Natural killer cell treated with Interleukin-12 subunit alpha and Interleukin-12 subunit beta and Interleukin-15 and Interleukin-18, amount 100 ng/mL, for 72 hours (primary cell): Measurements from ENCODE around the gene IP6K3. TPM values are rescaled to one million over a fixed set of nuclear protein-coding genes. Genes with fewer than 3 reads are reported as not detected.

Source experiments
- ATAC-seq, 2 donors: fragments of 150-1000 bp; cut with Tn5 transposase in 1 of 2; sonication (Bioruptor Pico), chemical (Tn5 transposase) in 1 of 2; 2 replicates each; pipeline ENCODE4 v1.10.0; 2021
- DNase-seq: peaks from one replicate; pipeline ENCODE4 v3.0.0; 2022; ENCODE audit warnings: low spot score
- H3K27ac Mint-ChIP-seq, 2 donors: 1 replicate in 1 of 2; 2 replicates in 1 of 2; pipeline ENCODE4 v1.8.0; 2022; ENCODE audit warnings: mixed read lengths in 2 of 2, mild to moderate bottlenecking in 1 of 2, moderate library complexity in 1 of 2
- H3K27me3 Mint-ChIP-seq, 2 donors: 1 replicate in 1 of 2; 2 replicates in 1 of 2; pipeline ENCODE4 v1.8.0; 2022; ENCODE audit warnings: mixed read lengths in 2 of 2
- H3K36me3 Mint-ChIP-seq: one replicate; pipeline ENCODE4 v1.8.0; 2022; ENCODE audit warnings: mixed read lengths
- H3K4me1 Mint-ChIP-seq, 2 donors: 1 replicate in 1 of 2; 2 replicates in 1 of 2; pipeline ENCODE4 v1.8.0; 2022; ENCODE audit warnings: low read depth in 2 of 2, mixed read lengths in 2 of 2, mild to moderate bottlenecking in 1 of 2
- H3K4me3 Mint-ChIP-seq: one replicate; pipeline ENCODE4 v1.8.0; 2022; ENCODE audit warnings: mixed read lengths
- H3K9me3 Mint-ChIP-seq: 2 replicates; pipeline ENCODE4 v1.8.0; 2022; ENCODE audit warnings: mixed read lengths
- total RNA-seq, 2 donors: library from RNA; stranded (reverse); gene quantifications; one replicate each; pipeline ENCODE4 v1.2.3, GENCODE V29; 2022

IP6K3 gene
- total RNA-seq, 2 donors from 2014 or later: not detected

DNA sequence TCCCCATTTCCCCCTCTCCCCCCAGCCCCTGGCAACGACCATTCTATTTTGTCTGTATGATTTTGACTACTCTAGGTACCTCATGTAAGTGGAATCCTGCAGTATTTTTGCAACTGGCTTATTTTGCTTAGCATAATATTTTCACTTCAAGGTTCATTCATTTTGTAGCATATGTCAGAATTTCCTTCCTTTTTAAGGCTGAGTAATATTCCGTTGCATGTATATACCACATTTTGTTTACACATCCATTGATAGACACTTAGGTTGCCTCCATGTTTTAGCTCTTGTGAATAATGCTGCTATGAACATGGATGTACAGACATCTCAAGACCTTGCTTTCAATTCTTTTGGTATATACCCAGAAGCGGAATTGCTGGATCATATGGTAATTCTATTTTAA lies 33.8 kb downstream of the IP6K3 start:
- no peak for ATAC-seq
- DNase-seq: no peak
- Mint-ChIP-seq H3K36me3 (peaks cover 16% of the 10 kb centered on the region), H3K27me3 (no peaks in the 10 kb centered on the region), H3K4me1 (peaks cover 22 to 36% of the 10 kb centered on the region in 2 donors), H3K27ac (peak overlapping the region in 1 of 2 donors; percentile 99), H3K4me3 (no peak overlapping the region), H3K9me3 (no peaks in the 10 kb centered on the region)

DNA sequence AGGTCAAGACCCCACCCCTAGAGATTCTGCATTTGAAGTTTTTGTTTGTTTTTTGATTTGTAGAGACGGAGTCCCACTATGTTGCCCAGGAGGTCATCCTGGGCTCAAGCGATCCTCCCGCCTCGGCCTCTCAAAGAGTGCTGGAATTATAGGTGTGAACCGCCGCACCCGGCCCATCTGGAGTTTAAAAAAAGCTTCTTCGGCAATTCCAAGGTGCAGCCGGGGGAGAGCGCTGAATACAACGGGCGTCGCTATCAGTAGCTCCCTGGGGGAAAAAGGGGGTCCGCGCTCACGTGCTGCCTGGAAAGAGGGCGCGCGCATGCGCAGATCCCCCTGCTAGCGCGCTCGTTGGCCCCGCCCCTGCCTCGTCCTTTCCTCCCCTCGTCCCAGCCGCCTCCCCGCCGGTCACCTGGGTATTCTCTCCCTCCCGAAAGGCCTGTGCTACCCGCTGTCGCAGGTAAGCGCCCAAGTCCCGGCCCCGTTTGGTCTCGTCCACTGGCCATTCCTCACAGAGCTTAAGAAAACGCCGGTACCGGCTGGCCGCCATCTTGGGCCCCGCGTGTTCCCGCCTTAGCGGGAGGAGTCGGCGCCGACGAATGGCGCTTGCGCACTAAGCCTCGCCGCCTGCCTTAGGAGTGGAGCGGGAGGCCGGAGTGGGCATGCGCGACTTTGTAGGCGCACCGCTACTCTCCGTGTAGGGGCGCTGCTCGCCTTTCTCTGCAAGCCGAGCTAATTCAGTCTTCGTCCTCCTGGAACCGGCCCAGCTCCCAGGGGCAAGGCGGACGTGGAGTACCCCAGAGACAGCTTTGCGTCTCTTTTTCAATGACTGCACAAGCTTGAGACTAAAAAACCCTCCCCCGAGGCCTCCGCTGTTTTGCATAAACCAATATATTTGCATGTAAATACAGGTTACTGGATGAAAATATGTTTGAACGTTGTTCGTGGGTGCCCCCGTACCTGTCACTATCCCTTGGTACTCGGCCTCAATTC lies 35.3 kb downstream of the IP6K3 start, which contains the start of gene UQCC2:
Gene UQCC2, minus strand, starts transcription at position 561 of the 990 bp plus-strand sequence. Its CDS starts 14 bp downstream, at position 547.
- Mint-ChIP-seq H3K9me3 (no peaks in the 10 kb centered on the region), H3K4me3 (peak within 1 kb of the TSS; percentile 96), H3K4me1 (peaks cover 22 to 40% of the 10 kb centered on the region in 2 donors), H3K27me3 (no peaks in the 10 kb centered on the region), H3K27ac (peak within 1 kb of the TSS; percentile 98 to 99), H3K36me3 (peaks cover 16% of the 10 kb centered on the region)
- peak; percentile 98 for ATAC-seq
- DNase-seq: peak; percentile 97

DNA sequence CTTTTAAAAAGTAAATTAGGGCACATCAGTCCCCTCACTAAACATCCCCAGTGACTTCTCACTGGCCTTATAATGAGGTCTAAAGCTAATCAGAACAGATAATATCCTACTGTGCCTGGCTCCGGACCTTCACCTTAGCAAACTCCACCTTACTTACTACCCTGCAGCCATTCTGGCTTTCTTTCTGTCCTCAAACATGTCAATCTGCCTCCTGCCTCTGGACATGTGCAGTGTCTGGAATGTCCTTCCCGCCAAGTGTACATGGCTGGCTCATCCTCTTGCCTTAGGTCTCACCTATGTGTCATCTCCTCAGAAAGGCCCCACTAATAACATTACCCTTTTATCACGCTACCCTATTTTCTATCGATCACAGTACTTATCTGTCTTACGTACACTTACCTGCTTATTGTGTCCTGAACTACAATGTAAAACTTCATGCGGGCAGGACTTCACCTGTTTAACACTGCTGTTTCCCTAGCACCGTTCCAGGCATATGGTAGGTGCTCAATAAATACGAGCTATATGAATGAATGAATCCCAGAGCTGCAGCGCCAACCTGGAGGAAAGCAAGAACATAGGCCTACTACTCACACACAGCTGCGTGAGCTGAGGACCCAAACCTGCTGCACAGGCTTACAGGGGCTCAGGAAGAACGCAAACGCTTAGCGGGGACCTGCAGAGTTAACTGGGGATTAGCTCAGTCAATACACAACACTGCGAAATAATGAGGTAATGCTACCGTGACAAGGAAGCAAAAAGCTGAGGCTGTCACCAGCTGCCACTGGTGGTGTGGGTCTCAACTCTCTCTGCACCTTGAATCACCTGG lies 36.2 kb downstream of the IP6K3 start:
- no peaks in the 10 kb centered on the region for H3K9me3 Mint-ChIP-seq
- H3K4me3 Mint-ChIP-seq: peak overlapping the region; percentile 96
- H3K36me3 Mint-ChIP-seq: peaks cover 16% of the 10 kb centered on the region
- H3K27ac Mint-ChIP-seq: peak overlapping the region; percentile 98 to 99
- H3K4me1 Mint-ChIP-seq: peaks cover 22 to 40% of the 10 kb centered on the region in 2 donors
- no peaks in the 10 kb centered on the region for H3K27me3 Mint-ChIP-seq
- ATAC-seq: no peak
- no peak for DNase-seq

DNA sequence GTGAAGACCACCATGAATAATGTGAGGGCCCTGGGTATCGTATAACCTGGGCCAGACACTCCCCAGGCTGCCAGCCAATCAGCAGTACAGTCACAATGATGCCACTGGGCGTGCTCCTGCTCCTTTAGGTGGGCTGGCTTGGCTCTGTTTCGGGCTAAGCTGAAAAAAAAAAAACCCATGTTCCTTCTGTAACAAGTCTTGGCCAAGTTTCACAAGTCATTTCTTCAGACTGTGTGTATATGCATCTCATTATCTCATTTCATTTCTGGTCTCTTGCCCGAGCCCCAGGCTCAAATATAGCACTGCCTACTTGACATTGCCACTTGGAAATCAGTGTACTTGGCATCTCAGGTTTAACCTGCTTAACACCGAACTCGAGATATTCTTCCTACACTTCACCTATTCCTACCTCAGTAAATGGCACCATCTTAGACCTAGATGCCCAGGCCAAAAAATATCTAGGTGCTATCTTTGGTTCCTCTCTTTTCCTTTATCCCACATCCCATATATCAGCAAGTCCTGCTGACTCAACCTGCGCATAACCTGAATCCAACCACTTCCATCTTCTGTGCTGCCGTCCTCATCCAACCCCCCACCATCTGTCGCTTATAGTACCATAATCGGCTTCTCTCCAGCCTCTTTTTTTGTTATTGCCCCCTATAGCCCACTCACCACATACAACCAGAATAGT lies 37.0 kb downstream of the IP6K3 start:
- H3K4me3 Mint-ChIP-seq: peak overlapping the region; percentile 96
- peak overlapping the region; percentile 98 to 99 for H3K27ac Mint-ChIP-seq
- H3K9me3 Mint-ChIP-seq: no peaks in the 10 kb centered on the region
- H3K27me3 Mint-ChIP-seq: no peaks in the 10 kb centered on the region
- ATAC-seq (no peak), DNase-seq (no peak)
- H3K36me3 Mint-ChIP-seq: peaks cover 16% of the 10 kb centered on the region
- H3K4me1 Mint-ChIP-seq: peaks cover 22 to 40% of the 10 kb centered on the region in 2 donors

DNA sequence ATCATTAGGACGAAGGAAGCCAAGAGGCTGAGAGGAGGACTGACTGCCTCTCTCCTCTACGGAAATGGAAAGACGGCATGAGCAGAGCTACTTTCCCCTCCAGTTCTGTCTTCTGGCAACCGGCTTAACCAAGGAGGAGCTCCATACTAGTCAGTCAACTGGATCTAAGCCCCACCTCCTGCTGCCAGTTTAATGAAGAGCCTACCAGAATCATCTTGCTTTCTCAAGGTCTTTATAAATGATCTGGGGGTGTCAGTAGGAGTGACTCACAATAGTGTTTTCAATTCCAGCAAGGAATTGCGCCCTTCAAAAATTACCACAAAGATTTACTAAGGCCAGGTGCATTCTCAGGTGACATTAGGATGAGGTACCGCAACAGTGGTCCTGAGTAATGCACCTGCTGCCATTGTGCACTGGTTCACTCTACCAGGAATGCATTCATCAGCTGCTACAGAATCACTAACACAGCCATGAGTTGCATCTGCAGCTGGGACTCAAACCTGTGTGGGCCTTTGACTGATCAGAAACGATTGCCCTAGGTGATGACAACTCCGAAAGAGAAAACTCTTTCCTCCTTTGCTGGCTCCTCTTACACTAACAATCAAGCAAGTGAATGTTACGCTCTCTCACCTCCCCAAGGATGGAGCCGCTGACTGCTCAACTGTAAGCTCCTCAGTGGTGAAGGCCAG lies 38.0 kb downstream of the IP6K3 start:
- H3K36me3 Mint-ChIP-seq: peaks cover 16% of the 10 kb centered on the region
- H3K4me1 Mint-ChIP-seq: peaks cover 22 to 40% of the 10 kb centered on the region in 2 donors
- DNase-seq (no peak), ATAC-seq (no peak)
- no peak overlapping the region for H3K4me3 Mint-ChIP-seq
- no peaks in the 10 kb centered on the region for H3K27me3 Mint-ChIP-seq
- H3K9me3 Mint-ChIP-seq: no peaks in the 10 kb centered on the region
- H3K27ac Mint-ChIP-seq: no peak overlapping the region

DNA sequence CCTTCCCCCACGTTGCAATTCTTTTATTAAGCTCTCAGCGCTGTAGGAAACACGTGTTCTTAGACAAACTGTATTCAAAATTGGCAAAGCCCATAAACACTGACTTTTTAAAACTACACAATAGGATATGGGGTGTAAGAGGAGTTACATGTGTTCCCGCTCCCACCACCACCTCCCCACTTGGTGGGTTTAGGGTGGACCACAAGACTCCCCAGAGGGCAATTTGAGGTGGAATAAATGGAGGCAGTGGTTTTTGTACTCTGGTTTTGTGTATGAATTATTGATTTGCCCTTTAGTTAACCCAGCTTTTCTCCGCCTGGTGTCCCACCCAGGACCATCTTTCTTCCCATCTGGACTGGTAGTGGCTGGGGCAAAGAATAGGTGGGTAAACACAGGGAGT lies 38.9 kb downstream of the IP6K3 start:
- no peak for ATAC-seq
- H3K9me3 Mint-ChIP-seq: no peaks in the 10 kb centered on the region
- no peak overlapping the region for H3K4me3 Mint-ChIP-seq

DNA sequence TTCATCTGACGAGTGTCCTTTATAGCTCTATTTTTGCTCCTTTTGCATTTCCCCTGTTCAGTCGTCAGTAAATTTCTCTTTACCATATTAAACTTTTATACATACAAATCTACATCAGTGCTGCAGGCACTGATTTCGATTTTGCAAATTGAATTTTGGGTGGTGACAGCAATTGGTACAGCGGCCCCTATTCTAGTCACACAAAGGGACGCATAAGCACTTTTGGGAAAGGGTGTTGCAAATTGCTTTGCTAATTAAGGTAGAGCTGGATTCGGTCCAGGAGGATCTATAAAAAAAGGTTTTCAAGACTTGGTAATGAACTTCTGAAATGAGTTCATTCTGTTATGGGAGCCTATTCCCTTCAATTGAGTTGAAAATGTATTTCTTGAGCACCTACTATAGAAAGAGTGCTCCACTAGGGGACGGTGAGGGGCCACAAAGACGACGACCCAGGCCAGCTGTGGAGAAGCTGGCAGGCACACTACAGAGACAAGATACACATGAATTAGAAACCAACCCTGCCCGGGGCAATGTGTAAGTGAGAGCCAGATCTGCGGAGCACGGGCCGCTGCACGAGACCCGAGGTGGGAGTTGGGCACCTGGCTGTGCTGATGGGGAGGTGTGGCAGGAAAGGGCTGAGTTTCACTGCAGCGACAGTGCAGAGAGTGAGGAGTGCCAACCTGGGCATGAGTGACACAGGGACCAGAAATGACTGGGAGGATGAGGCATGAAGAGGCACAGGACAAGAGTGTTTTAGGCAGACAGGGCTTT lies 40.6 kb downstream of the IP6K3 start:
- peaks cover 16% of the 10 kb centered on the region for H3K36me3 Mint-ChIP-seq
- no peak for ATAC-seq
- H3K27me3 Mint-ChIP-seq: no peaks in the 10 kb centered on the region
- H3K9me3 Mint-ChIP-seq: no peaks in the 10 kb centered on the region
- H3K4me3 Mint-ChIP-seq: no peak overlapping the region
- H3K27ac Mint-ChIP-seq: no peak overlapping the region
- peaks cover 25 to 31% of the 10 kb centered on the region in 2 donors for H3K4me1 Mint-ChIP-seq
- DNase-seq: no peak

More for the DNA sequence above, 38.9 kb downstream of the IP6K3 start:
- H3K36me3 Mint-ChIP-seq: peaks cover 16% of the 10 kb centered on the region
- no peak overlapping the region for H3K27ac Mint-ChIP-seq
- no peak for DNase-seq
- peaks cover 22 to 40% of the 10 kb centered on the region in 2 donors for H3K4me1 Mint-ChIP-seq
- no peaks in the 10 kb centered on the region for H3K27me3 Mint-ChIP-seq

DNA sequence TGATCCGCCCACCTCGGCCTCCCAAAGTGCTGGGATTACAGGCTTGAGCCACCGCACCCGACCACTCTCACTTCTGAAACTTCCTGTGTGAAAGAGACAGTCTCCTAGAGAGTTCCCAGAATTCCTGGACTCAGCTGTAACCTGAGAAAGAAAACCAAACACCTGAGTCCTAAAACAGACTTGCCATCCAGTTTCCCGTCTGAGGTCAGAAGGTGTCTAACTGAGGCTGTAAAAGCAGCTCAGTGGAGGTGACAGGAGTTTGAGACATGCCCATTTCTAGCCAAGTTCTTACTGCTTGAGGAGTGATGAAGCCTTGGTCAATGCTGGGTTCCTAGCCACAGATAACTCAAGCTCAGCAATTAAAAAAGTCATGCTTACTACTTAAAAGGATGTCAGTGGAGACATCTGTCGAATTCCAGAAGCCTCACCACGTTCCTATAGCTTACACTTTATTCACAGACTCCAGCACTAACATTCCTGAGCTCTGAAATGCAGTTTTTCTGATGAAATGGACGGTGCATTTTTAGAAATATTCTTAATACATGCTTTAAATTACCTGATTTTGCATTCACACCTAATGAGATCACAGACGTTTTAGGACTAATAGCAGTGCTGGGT lies 41.3 kb downstream of the IP6K3 start:
- H3K9me3 Mint-ChIP-seq: no peaks in the 10 kb centered on the region
- no peak for DNase-seq
- H3K27ac Mint-ChIP-seq: peak overlapping the region in 1 of 2 donors; percentile 27
- peaks cover 13% of the 10 kb centered on the region for H3K36me3 Mint-ChIP-seq
- H3K4me1 Mint-ChIP-seq: peaks cover 21 to 26% of the 10 kb centered on the region in 2 donors
- H3K4me3 Mint-ChIP-seq: no peak overlapping the region
- H3K27me3 Mint-ChIP-seq: no peaks in the 10 kb centered on the region
- no peak for ATAC-seq

DNA sequence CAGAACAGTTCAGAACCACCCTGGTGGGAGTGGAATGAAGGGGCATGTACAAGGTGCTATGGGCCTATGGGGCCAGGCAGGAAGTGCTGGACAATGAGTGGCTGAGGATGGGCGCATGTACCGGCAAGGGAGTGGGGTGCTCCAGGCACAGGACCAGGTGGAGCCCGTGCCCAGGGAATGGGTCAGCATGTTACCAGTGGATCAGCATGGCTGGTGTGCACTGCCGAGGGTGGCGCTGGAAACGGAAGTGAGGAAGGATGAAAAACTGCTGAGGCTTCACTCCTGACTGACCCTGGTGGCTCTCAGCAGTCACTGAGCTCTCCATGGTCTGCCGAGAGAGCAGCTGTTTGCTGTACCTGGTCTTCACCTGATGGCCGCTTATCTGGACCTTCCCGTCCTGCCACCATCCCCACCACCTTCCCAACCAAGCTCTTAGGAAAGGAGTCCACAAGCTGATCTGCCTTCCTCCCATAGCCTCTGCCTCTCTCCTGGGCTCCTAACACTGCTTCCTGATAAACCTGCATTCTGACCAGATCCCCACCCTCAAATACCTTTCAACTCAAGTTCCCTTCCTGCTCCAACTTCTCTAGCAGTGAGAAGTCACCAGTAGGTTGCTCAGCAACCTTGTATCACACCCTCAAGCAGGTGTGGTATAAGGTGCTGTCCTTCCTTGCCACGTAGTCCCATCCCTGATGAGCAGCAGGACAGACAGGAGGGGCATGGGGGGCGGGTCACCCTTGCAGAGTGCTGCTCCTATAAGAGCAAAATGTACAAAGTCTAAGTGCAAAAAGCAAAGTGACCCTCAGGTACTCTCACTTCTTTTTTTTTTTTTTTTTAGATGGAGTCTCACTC lies 42.3 kb downstream of the IP6K3 start:
- H3K9me3 Mint-ChIP-seq: no peaks in the 10 kb centered on the region
- no peaks in the 10 kb centered on the region for H3K27me3 Mint-ChIP-seq
- no peak overlapping the region for H3K4me3 Mint-ChIP-seq
- H3K36me3 Mint-ChIP-seq: peaks cover 6% of the 10 kb centered on the region
- ATAC-seq (no peak), DNase-seq (no peak)
- H3K27ac Mint-ChIP-seq: peak overlapping the region in 1 of 2 donors; percentile 27
- H3K4me1 Mint-ChIP-seq: peaks cover 17 to 22% of the 10 kb centered on the region in 2 donors

DNA sequence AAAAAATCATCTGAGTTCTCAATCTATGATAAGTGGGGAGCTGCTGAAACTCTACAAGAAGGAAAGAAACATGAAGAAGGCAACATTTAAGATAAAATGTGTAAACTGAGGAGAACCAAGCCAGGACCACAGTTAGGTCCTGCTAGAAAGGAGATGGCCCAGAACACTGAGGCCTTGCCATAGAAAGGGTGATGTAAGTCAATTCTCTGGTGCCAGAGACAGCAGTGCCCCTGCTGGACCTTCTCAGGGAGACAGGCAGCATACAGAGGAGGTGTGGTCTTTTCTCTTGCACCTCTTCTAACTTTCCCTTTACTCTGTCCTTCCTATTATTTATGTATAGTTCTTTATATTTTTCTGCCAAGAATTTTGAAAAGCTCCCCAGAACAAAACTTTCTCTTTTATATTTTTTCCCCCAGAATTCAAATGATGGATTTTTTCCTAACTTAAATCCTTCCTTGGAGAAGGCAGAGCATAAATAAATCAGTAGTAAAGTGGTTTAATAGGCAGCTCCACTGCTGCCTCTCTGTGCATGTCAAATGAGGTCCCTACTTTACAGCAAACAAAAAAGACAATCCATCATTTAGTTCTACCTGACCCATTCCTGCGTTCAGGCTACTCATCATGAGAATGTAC lies 44.2 kb downstream of the IP6K3 start:
- ATAC-seq: peak; percentile 49 to 68
- no peak for DNase-seq
- peaks cover 6 to 13% of the 10 kb centered on the region in 2 donors for H3K4me1 Mint-ChIP-seq
- H3K27ac Mint-ChIP-seq: no peak overlapping the region
- no peaks in the 10 kb centered on the region for H3K36me3 Mint-ChIP-seq
- H3K27me3 Mint-ChIP-seq: no peaks in the 10 kb centered on the region
- H3K9me3 Mint-ChIP-seq: no peaks in the 10 kb centered on the region
- H3K4me3 Mint-ChIP-seq: no peak overlapping the region
